Fibroblast of villous mesenchyme (primary cell): ENCODE data around the gene HHAT. TPM values are rescaled to one million over a fixed set of nuclear protein-coding genes. Genes with fewer than 3 reads are reported as not detected.

Source experiments
- DNase-seq: peaks from one replicate; pipeline ENCODE4 v3.0.0-alpha.2; 2010; ENCODE audit warnings: low read depth
- H3K4me3 ChIP-seq: 2 replicates; pipeline ENCODE4 v1.5.1; 2011; ENCODE audit warnings: low read depth, mild to moderate bottlenecking, low read length
- total RNA-seq: library from RNA; depleted of rRNA; stranded (reverse); fragments of >200 nt; gene quantifications from 2 replicates; pipeline ENCODE4 v1.2.3, GENCODE V29; 2012
- TF ChIP-seq, protein P1 (sequence below): IDR thresholded peaks from 2 replicates; pipeline ENCODE4 v1.5.1; 2012; ENCODE audit warnings: low read depth, mild to moderate bottlenecking, low read length; ENCODE audit not compliant: insufficient read depth

Gene HHAT
- total RNA-seq, 1 donor: 15.1 TPM

DNA sequence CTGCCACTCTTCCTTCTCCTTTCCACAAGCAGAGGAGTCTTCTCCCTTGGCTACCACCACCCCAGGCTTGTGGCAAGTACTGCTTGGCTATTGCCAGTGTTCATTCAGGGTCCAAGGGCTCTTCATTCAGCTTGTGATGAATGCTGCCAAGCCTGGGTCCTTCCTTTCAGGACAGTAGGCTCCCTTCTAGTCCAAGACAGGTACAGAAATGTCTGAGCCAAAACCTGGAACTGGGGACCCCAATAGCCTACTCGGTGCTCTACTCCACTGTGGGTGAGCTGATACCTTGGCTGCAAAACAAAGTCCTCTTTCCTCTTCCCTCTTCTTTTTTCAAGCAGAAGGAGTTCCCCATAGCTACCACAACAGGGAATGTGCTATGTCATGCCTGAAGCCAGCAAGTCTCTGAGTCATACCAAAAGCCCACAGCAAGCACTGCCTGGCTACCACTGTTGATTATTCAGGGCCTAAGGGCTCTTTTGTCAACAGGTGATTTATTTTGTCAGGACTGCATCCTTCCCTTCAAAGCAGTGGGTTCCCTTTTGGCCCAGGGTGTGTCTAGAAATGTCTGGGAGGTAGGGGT, 268.9 kb downstream of the HHAT start:
- peak; percentile 84 for DNase-seq
- H3K4me3 ChIP-seq: no peak overlapping the region
- TF ChIP-seq, protein P1, sequence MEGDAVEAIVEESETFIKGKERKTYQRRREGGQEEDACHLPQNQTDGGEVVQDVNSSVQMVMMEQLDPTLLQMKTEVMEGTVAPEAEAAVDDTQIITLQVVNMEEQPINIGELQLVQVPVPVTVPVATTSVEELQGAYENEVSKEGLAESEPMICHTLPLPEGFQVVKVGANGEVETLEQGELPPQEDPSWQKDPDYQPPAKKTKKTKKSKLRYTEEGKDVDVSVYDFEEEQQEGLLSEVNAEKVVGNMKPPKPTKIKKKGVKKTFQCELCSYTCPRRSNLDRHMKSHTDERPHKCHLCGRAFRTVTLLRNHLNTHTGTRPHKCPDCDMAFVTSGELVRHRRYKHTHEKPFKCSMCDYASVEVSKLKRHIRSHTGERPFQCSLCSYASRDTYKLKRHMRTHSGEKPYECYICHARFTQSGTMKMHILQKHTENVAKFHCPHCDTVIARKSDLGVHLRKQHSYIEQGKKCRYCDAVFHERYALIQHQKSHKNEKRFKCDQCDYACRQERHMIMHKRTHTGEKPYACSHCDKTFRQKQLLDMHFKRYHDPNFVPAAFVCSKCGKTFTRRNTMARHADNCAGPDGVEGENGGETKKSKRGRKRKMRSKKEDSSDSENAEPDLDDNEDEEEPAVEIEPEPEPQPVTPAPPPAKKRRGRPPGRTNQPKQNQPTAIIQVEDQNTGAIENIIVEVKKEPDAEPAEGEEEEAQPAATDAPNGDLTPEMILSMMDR: no peak

DNA sequence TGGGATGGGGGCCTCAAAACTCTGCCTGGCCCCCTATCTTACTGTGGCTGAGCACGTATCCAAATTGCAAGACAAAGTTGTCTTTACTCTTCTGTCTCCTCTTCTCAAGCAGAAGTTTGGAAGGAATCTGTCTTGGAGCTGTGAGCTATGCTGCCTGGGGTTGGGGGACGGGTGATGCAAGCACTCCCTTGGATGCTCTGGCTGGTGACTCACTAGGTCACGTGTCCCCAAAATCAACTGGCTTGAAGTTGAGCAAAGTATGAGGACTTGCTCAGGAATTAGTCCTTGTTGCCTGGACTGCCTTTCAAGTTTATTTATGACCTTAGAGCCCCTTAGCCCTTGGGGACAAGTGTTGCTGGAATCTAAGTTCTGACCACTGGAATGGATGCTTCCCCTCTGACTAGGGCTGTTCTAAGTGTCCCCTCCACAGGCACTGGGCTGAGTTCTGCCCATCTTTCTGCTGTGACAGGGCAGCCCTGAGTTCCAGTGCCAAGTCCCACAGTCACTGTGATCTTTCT, 269.5 kb downstream of the HHAT start:
- TF ChIP-seq, protein P1: no peak
- H3K4me3 ChIP-seq: no peak overlapping the region
- peak; percentile 92 for DNase-seq

DNA sequence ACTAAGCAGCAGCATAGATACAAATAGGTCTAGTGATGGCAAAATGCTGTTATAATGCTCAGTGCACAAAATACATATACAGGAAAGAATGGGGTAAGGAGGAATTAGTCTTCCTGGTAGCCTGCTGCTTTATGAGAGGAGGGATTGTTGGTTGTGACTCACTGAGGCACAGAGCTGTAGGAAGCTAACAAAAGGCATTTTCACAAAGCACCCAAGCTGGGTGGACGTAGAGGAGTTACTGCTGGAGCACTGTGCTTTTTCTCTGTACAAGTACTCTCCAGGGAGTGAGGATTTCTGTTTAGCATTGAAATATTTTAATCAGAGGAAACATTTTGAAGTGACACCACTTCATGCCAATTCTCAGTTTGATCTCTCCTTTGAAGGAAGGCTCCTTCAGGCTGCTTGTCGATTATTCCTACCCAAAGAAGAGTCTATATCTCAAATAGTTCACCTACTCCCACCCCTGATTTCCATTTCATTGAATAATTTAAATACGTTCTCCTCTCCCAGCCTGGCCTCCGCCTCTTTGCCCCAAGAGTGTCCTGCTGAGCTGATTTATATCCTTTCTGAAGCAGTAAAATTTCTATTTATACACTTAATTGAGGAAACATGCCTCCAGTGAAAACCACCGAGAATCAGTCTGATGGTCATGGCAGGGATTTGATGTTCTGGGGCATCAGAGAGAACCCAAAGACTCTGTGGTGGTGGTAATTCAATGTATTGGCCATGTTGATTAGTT, 271.9 kb downstream of the HHAT start:
- no peak for DNase-seq
- TF ChIP-seq, protein P1: no peak
- H3K4me3 ChIP-seq: no peak overlapping the region

DNA sequence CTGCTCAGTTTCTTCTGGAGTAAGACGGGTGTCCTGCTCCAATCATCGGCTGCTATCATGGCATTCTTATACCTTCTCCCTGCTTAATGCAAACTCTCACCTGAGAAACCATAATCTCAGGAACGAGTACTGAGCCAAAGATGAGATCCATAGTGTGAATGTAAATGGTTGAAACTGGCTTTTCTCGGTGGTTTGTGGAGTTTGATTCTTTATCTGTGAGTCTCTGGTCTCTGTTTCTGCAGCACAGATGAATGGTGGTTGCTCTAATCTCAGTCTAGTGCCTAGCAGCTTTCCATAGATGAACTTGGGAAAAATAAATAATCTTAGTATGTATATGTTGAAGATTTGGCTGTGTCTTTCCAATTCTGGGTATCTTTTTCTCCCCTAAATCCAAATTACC, 274.4 kb downstream of the HHAT start:
- DNase-seq: no peak
- TF ChIP-seq, protein P1: no peak
- no peak overlapping the region for H3K4me3 ChIP-seq

DNA sequence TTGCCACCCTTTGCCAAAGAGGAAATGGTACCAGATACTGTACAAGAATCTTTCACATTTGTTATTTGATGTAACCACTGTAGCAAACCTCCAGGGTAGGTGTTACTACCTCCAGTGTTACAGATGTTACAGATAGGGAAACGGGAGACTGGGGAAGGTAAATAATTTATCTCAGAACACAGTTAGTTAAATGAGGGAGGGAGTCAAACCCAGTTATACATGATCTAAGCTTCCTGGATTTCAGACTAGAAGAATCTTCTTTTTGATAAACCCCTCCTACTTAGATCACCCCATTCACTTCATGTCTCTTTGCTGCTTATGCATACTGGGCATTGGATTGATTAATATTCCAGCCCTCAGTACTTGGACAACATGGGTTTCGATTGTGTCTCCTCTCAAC, 276.4 kb downstream of the HHAT start:
- no peak overlapping the region for H3K4me3 ChIP-seq
- no peak for DNase-seq
- TF ChIP-seq, protein P1: no peak

DNA sequence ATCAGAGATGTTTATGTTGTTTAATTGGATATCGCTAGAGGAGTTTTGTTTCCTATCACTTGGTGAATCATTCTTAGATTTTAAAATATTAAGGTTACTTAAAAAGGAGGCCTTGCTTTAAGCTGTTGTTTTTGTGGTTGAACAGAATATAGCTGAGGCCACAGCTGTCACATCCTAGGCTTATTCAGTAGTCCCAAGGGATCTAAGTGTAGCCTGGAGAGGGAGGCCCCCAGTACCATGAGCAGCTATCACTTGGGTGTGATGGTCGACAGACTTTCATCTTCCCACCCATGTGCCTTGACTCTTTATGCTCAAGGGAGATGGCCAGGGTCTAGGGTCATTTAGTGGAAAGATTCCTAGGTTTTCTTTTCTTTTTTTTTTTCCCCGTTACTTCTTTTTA, 278.7 kb downstream of the HHAT start:
- DNase-seq: peak; percentile 42
- TF ChIP-seq, protein P1: no peak
- no peak overlapping the region for H3K4me3 ChIP-seq
